Thoracic aorta (tissue), 2 donors: ENCODE results near the gene SLC16A5. TPM values are rescaled to one million over a fixed set of nuclear protein-coding genes. Genes with fewer than 3 reads are reported as not detected.

Experiments used
- ATAC-seq: fragments of 150-250 bp; one replicate; pipeline ENCODE4 v1.8.0; 2017; ENCODE audit warnings: low read depth; ENCODE audit not compliant: insufficient number of reproducible peaks, low FRiP score
- DNase-seq: peaks from one replicate; pipeline ENCODE4 v3.0.0-alpha.2; 2020; ENCODE audit warnings: low spot score
- H3K27ac ChIP-seq, 2 donors: fragments of 200-600 bp; sonication (generic); 1 replicate in 1 of 2; 2 replicates in 1 of 2; pipeline ENCODE4 v1.5.1; 2016; ENCODE audit warnings: mild to moderate bottlenecking in 2 of 2, moderate library complexity in 2 of 2
- H3K27me3 ChIP-seq: fragments of 200-600 bp; sonication (generic); replicated peaks from 2 replicates; pipeline ENCODE4 v1.6.0; 2016; ENCODE audit warnings: mild to moderate bottlenecking; ENCODE audit not compliant: insufficient read depth
- H3K36me3 ChIP-seq: fragments of 200-600 bp; sonication (generic); one replicate; pipeline ENCODE4 v1.5.1; 2016
- H3K4me1 ChIP-seq, 2 donors: fragments of 200-600 bp; sonication (generic); 1 replicate in 1 of 2; 2 replicates in 1 of 2; pipeline versions ENCODE4 v1.5.1 to v1.6.0; 2016; ENCODE audit warnings: low read depth in 2 of 2, mild to moderate bottlenecking in 1 of 2; ENCODE audit not compliant: control insufficient read depth in 1 of 2
- H3K4me3 ChIP-seq: fragments of 200-600 bp; sonication (generic); 2 replicates; pipeline ENCODE4 v1.5.1; 2016; ENCODE audit warnings: mild to moderate bottlenecking
- H3K9me3 ChIP-seq: fragments of 200-600 bp; sonication (generic); 2 replicates; pipeline ENCODE4 v1.5.1; 2016
- CTCF ChIP-seq: fragments of 200-600 bp; sonication (generic); IDR thresholded peaks from one replicate; pipeline ENCODE4 v1.5.1; 2019; ENCODE audit warnings: antibody characterized with exemption
- total RNA-seq, 2 donors: library from RNA; depleted of rRNA; stranded (reverse); fragments of >200 nt; gene quantifications; one replicate each; pipeline versions ENCODE4 v1.1.0 to v1.2.3, GENCODE V29; 2016

SLC16A5 gene
- total RNA-seq, 2 donors from 2014 or later = 9.2 to 10.0 TPM

- no peak for ATAC-seq
- no peak for DNase-seq
- no peaks in the 10 kb centered on the region for H3K36me3 ChIP-seq
- no peak overlapping the region for H3K27ac ChIP-seq
- no peak overlapping the region for H3K4me3 ChIP-seq
- no peaks in the 10 kb centered on the region for H3K27me3 ChIP-seq
- H3K9me3 ChIP-seq = no peaks in the 10 kb centered on the region
- no peak for TF ChIP-seq CTCF
- H3K4me1 ChIP-seq = no peaks in the 10 kb centered on the region
These were observed 57.2 kb downstream of the SLC16A5 start for GRCh38 chr17:75144816-75145512.

DNA sequence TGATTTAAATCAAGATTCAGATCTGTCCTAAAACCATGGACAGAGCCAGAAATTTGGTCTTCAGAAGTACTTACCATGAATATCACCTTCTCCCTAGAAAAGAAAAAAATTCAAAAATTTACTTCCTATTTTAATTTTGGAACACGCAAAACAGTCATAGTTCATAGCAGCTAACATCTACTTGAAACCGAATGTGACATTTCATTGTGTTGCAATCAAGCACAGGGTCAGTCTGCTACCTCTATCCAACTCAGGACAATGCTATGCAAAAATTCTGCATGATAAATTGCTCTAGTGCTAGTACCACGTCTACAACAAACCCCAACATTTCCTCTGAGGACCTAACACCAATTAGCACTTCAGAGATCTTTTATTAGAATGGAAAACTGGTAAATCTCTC, 58.8 kb downstream of the SLC16A5 start:
- no peak for ATAC-seq
- H3K36me3 ChIP-seq = no peaks in the 10 kb centered on the region

GRCh38 chr17:75147878-75148546, 60.3 kb downstream of the SLC16A5 start:
- no peaks in the 10 kb centered on the region for H3K36me3 ChIP-seq
- no peak for ATAC-seq

More for the DNA sequence above, 58.8 kb downstream of the SLC16A5 start:
- Histone ChIP-seq H3K4me3 (no peak overlapping the region), H3K27ac (no peak overlapping the region), H3K4me1 (no peaks in the 10 kb centered on the region), H3K27me3 (no peaks in the 10 kb centered on the region), H3K9me3 (no peaks in the 10 kb centered on the region)
- TF ChIP-seq CTCF = no peak
- DNase-seq = no peak

DNA sequence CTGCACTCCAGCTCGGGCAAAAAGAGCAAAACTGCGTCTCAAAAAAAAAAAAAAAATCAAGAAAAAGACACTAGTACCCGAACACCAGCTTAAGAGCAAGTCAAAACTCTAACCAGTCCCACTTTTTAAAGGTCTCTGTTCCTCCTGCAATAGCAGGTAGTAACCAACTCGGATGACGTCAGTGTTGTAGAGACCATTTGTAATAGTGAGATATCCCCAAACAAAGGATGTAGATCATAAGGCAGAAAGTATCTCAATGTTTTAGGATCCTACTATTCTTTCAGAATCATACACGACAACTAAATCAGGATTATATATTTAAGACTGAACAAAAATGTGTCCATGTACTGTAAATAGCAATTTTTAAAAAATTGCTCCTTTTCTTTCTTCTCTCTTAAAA, 64.2 kb downstream of the SLC16A5 start:
- Histone ChIP-seq H3K4me3 (no peak overlapping the region), H3K9me3 (no peaks in the 10 kb centered on the region), H3K4me1 (peaks cover 8 to 15% of the 10 kb centered on the region in 2 donors), H3K36me3 (no peaks in the 10 kb centered on the region), H3K27me3 (no peaks in the 10 kb centered on the region), H3K27ac (no peak overlapping the region)
- no peak for TF ChIP-seq CTCF
- ATAC-seq (no peak), DNase-seq (no peak)

More at GRCh38 chr17:75147878-75148546, 60.3 kb downstream of the SLC16A5 start:
- no peak for TF ChIP-seq CTCF
- Histone ChIP-seq H3K4me1 (peaks cover 1 to 5% of the 10 kb centered on the region in 2 donors), H3K4me3 (no peak overlapping the region), H3K9me3 (no peaks in the 10 kb centered on the region), H3K27ac (no peak overlapping the region), H3K27me3 (no peaks in the 10 kb centered on the region)
- no peak for DNase-seq

GRCh38 chr17:75152523-75152921, 64.8 kb downstream of the SLC16A5 start:
- H3K27me3 ChIP-seq = no peaks in the 10 kb centered on the region
- H3K4me3 ChIP-seq = no peak overlapping the region
- no peak for TF ChIP-seq CTCF
- H3K9me3 ChIP-seq = no peaks in the 10 kb centered on the region
- ATAC-seq = no peak
- no peak for DNase-seq
- H3K27ac ChIP-seq = no peak overlapping the region
- no peaks in the 10 kb centered on the region for H3K36me3 ChIP-seq
- peaks cover 8 to 15% of the 10 kb centered on the region in 2 donors for H3K4me1 ChIP-seq
